ENCODE results near the gene HEXIM1.

The HEXIM1 gene

GRCh38 chr17:45148183-45149036, at the start of gene HEXIM1:
HEXIM1 (plus strand) TSS chr17:45148475; CDS start chr17:45149191, 716 bp downstream.
- peak within 1 kb of the TSS; percentile 78 for H3K4me3 ChIP-seq (ENCODE audit: low read depth, low read length)
- no peak for TF ChIP-seq CTCF (IDR thresholded peaks at IDR 0.05; ENCODE audit: low read depth, low read length, missing control alignments)
- in situ Hi-C loops (cut with HindIII; ENCODE audit: low sequenced_read_pairs): no loop called here
- peak; percentile 99 for DNase-seq (ENCODE audit: low read depth)

GRCh38 chr17:45098869-45099616, 49.2 kb upstream of the HEXIM1 start:
- in situ Hi-C loops (cut with HindIII; ENCODE audit: low sequenced_read_pairs): no loop called here
- peak; percentile 53 for DNase-seq (ENCODE audit: low read depth)
- peak; percentile 96 for TF ChIP-seq CTCF (IDR thresholded peaks at IDR 0.05; ENCODE audit: low read depth, low read length, missing control alignments)
- no peak overlapping the region for H3K4me3 ChIP-seq (ENCODE audit: low read depth, low read length)

- no peak for DNase-seq (ENCODE audit: low read depth)
- no peak overlapping the region for H3K4me3 ChIP-seq (ENCODE audit: low read depth, low read length)
- no peak for TF ChIP-seq CTCF (IDR thresholded peaks at IDR 0.05; ENCODE audit: low read depth, low read length, missing control alignments)
- in situ Hi-C loops (cut with HindIII; ENCODE audit: low sequenced_read_pairs): no loop called here
These were observed 46.8 kb upstream of the HEXIM1 start for GRCh38 chr17:45101546-45101882.

- DNase-seq (ENCODE audit: low read depth): no peak
- in situ Hi-C loops (cut with HindIII; ENCODE audit: low sequenced_read_pairs): no loop called here
- TF ChIP-seq CTCF (IDR thresholded peaks at IDR 0.05; ENCODE audit: low read depth, low read length, missing control alignments): no peak
These were observed 46.1 kb upstream of the HEXIM1 start for GRCh38 chr17:45101883-45102811.

GRCh38 chr17:45102856-45103255, 45.4 kb upstream of the HEXIM1 start:
- DNase-seq (ENCODE audit: low read depth): no peak
- in situ Hi-C loops (cut with HindIII; ENCODE audit: low sequenced_read_pairs): no loop called here
- no peak for TF ChIP-seq CTCF (IDR thresholded peaks at IDR 0.05; ENCODE audit: low read depth, low read length, missing control alignments)
- no peak overlapping the region for H3K4me3 ChIP-seq (ENCODE audit: low read depth, low read length)

More at GRCh38 chr17:45101883-45102811, 46.1 kb upstream of the HEXIM1 start:
- H3K4me3 ChIP-seq (ENCODE audit: low read depth, low read length): no peak overlapping the region

GRCh38 chr17:45103269-45103795, 44.9 kb upstream of the HEXIM1 start:
- no peak for DNase-seq (ENCODE audit: low read depth)
- in situ Hi-C loops (cut with HindIII; ENCODE audit: low sequenced_read_pairs): no loop called here
- H3K4me3 ChIP-seq (ENCODE audit: low read depth, low read length): no peak overlapping the region
- no peak for TF ChIP-seq CTCF (IDR thresholded peaks at IDR 0.05; ENCODE audit: low read depth, low read length, missing control alignments)

Measured in astrocyte of the cerebellum (primary cell).